DMS79 (cell line): ENCODE data around the gene COL6A2.
"Not testable (repeated sequence)": the region's sequence is repeated elsewhere in the genome, so short reads cannot be mapped to it uniquely, and the experiment has no call there.

Experiments used
- DNase-seq: peaks from one replicate; lab custom pipeline; 2025; lab: John Stamatoyannopoulos, UW

COL6A2 gene

GRCh38 chr21:46097336-46098293, at the start of gene COL6A2:
TSS of gene COL6A2 (plus strand) at chr21:46098112.
- no peak for DNase-seq

GRCh38 chr21:46048926-46049889, 48.7 kb upstream of the COL6A2 start:
- DNase-seq: no peak

DNA sequence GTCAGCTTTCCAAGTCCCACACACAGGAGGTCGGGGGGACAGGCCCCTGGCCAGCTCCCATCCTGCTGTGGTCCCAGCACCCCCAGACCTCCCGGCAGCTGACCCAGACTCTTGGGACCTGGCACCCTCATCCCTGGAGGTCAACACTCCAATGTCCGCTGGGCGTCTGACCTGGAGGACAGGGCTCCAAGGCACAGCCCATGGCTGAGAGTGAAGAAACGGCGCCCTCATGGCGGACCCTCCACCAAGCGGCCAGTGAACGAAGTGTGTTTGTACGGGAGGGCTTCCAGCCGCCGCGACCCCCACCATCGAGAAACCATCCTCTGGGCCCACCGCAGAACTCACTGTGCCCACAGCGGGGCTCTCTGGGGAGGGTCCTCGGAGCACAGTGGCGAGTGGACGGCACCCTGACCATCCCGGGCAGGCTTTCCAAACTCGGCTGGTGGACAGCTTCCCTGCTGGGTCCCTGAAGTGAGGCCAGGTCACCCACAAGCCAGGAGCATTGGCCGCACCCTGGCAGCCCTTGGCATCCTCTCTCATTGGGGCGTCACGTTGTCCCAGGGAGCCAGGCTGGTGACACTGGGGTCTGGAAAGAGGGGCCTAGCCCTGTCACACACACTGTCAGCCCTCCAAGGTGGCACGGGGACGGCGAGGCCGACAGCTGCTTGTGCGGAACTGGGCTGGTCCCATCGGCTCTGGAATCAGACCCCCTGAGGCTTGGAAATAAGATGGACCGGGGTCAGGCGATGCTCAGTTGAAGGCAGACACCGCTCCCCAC, 47.8 kb upstream of the COL6A2 start:
- no peak for DNase-seq

GRCh38 chr21:46050668-46051378, 47.1 kb upstream of the COL6A2 start:
- no peak for DNase-seq

DNA sequence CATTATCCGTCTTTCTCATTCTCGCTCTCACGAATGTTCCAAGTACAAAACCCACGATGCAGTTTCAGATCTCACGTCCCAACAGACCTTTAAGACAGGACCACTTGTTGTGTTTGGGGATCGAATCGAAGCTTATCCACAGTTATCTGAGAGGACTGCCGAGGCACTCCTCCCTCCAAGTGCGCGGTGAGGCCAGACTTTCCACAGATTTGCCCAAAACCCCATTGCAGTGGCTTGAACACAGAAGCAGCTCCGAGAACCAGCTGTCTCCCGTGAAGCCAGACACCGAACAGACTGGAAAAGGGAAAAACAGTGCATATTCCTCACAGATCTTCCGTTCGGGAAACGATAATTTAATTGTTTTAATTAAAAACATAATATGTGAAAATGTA, 46.5 kb upstream of the COL6A2 start:
- DNase-seq: no peak

DNA sequence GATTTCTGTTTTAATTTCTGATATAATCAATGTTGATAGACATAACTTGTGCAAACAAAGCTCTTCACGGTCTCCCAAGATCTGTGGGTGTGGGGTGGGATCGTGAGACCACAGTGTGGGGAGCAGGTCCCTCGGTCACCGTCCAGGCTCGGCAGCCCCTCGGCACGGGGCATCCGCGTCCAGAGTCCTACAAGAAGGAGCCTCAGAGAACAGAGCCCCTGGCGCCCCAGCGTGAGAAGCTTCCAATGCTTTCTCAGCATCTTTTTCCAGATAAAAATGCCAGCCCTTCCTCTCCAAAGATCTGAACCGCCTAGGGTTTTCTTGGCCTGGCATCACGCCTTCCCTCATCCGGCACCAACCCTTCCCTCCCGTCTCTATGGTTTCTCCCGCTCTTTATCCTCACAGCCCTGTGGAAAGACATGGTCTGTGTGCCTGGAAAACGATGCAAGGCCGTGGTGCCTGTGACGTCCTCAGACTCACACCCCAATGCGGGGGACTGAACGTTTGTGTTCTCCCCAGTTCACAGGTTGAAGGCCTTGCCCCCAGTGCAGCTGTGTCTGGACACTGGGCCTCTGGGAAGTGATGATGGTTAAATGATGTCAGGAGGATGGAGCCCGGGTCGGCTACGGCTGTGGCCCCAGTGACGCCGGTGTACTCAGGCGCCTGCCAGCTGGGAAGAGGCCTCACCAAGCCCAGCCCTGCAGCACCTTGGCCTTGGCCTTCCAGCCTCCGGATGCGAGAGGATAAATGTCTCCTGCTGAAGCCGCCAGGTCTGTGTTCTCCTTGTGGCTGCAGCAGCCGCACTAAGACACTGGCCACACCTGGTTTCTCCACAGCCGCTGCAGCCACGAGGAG, 45.9 kb upstream of the COL6A2 start:
- DNase-seq: no peak

DNA sequence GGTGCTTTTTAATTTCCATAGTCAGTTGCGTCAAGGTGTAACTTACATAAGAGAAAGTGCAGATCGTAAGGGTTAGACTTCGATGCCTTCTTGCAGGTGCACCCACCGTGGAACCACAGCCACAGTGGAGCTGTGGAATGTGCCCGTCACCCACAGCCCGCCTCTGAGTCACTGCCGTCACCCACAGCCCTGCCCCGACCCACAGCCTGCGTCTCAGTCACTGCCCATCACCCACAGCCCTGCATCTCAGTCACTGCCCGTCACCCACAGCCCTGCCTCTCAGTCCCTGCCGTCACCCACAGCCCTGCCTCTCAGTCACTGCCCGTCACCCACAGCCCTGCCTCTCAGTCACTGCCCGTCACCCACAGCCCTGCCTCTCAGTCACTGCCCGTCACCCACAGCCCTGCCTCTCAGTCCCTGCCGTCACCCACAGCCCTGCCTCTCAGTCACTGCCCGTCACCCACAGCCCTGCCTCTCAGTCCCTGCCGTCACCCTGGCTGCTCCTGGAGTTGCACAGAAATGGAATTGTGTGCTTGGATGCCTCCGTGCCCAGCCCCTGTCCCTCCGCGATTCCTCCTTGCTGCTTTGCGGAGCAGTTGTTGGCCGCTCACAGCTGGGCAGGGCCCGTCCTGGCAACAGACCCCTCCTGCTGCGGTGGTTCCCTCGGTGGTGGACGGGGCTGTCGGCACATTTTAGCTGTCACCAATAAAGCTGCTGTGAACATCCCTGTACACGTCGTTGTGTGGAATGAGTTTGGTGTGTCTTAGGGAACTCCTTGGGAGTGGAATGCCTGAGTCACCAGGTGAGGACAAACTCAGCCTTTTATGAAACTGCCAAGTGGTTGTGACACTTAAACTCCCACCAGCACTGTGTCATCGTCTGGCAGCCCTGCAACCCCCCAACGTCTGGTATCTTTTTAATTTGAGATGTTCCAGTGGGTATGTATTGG, 44.9 kb upstream of the COL6A2 start:
- DNase-seq: no peak

DNA sequence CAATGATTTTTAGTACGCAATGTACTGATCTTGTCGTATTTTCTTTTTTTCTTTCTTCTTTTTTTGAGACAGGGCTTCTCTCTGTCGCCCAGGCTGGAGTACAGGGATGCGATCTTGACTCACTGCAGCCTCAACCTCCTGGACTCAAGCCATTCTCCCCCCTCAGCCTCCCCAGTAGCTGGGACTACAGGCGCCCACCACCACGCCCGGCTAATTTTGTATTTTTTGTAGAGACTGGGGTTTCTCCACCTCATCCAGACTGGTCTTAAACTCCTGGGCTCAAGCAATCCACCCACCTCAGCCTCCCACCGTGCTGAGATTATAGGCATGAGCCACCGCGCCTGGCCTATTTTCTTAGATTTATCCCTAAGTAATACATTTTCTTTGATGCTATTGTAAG, 43.9 kb upstream of the COL6A2 start:
- DNase-seq: no peak

- no peak for DNase-seq
Observed at GRCh38 chr21:46054451-46054881, 43.4 kb upstream of the COL6A2 start.

DNA sequence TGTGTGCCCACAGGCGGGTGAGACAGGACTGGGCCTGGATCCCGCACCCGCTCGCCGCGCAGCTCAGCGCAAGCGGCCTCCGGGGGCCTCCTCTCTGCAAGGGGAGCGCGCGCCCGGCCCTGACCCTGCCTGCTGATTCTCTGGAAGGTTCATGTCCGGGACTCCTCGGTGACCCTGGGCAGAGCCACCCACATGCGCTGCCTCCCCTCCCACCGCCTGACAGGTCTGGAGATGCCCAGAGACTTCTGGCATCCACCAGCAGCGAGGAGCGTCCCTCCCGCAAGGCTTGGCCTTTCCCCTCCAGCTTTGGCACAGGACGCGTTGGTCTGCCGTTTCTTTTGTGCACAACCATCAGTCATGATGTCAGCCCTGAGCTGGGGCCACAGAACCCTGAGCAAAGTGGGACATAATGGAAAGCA, 42.0 kb upstream of the COL6A2 start:
- no peak for DNase-seq

DNA sequence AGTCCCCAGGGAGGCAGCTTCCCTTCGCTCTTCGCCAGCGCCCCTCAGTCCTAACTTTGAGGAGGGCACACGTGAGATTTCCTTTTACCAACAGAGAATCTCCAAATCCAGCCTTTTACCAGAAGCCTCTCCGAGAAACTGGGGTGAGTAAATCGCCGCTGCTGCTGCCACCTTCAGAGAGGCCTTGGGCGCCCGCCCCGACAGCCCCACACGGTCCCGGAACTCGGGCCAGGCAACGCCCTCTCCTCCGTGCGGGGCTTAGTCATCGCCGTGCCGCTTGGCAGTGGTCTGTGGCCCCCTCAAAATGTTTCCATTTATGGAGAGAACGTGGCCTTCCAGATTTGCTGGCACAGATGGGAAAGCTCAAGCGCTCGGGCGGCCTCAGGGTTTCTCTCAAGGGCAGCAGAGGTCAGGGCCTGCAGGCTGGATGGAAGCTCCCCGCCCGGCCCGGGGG, 41.4 kb upstream of the COL6A2 start:
- DNase-seq: no peak

DNA sequence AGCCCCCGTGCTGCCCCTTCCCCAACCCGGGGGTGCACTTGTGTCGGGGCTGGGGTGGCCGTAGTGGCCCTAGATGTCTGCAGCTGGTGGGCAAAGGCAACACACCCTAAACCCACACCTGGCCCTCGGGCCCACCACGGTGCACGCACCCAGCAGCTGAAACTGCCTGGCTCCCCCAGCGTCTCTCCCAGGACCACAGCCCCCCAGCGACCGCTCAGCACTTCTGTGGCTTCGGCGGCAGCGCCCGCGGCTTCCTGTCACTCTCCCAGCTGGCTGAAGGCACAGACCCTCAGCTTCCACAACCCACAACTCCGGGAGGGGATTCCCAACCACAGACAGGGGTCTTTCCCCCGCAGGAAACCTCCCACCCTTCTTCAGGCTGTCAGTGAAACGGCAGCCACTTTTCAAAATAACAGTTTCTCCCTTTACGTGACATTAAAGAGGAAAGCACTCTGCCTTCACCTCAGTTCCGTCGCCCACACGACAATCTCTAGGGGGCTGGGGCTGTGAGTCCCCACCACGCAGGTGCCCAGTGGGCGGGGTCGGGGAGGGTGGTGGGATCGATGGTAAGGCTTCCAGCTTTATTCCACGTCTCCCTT, 40.7 kb upstream of the COL6A2 start:
- DNase-seq: no peak

- no peak for DNase-seq
Observed at GRCh38 chr21:46057710-46058241, 40.1 kb upstream of the COL6A2 start.

DNA sequence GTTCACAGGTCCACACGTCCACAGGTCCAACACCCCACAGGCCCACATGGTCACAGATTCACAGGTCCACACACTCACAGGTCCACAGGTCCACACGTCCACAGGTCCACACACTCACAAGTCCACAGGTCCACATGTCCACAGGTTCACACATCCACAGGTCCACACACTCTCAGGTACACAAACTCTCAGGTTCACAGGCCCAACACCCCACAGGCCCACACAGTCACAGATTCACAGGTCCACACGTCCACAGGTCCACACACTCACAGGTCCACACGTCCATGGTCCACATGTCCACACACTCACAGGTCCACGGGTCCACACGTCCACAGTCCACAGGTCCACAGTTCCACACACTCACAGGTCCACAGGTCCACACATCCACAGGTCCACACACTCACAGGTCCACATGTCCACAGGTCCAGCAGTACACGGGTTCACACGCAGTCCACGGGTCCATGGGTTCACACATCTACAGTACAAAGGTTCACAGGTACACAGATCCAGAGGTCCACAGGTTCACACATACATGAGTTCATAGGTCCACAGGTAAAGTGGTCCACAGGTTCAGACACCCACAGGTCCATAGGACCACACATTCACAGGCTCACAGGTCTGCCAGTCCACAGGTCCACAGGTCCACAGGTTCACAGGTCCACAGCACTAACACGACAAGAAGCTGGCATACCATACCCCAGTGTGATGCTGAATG, 39.3 kb upstream of the COL6A2 start:
- DNase-seq: no peak

GRCh38 chr21:46059195-46059594, 38.7 kb upstream of the COL6A2 start:
- no peak for DNase-seq

- DNase-seq: not testable (repeated sequence)
Observed at GRCh38 chr21:46059711-46060455, 38.0 kb upstream of the COL6A2 start.

GRCh38 chr21:46060596-46061061, 37.3 kb upstream of the COL6A2 start:
- DNase-seq: no peak
